GM13977 (cell line): ENCODE results near the gene LAPTM5.

ENCODE experiments used
- DNase-seq: peaks from one replicate; pipeline ENCODE4 v3.0.0; 2012; ENCODE audit warnings: low spot score
- in situ Hi-C: fragments of 300-500 bp; cut with MboI; formaldehyde crosslinking; loops from one replicate; pipeline ENCODE4 v1.12.0; 2022; ENCODE audit warnings: low sequenced_read_pairs, low pct_unique_long_range_greater_than_20kb, mixed read lengths, inconsistent platforms; ENCODE audit not compliant: unreplicated experiment
- TF ChIP-seq, protein P1 (sequence below): IDR thresholded peaks from 2 replicates; pipeline ENCODE4 v1.5.1; 2012; ENCODE audit warnings: mild to moderate bottlenecking, control low read depth; ENCODE audit not compliant: insufficient read depth; ENCODE audit errors: extremely low read depth, missing control alignments

The LAPTM5 gene

DNA sequence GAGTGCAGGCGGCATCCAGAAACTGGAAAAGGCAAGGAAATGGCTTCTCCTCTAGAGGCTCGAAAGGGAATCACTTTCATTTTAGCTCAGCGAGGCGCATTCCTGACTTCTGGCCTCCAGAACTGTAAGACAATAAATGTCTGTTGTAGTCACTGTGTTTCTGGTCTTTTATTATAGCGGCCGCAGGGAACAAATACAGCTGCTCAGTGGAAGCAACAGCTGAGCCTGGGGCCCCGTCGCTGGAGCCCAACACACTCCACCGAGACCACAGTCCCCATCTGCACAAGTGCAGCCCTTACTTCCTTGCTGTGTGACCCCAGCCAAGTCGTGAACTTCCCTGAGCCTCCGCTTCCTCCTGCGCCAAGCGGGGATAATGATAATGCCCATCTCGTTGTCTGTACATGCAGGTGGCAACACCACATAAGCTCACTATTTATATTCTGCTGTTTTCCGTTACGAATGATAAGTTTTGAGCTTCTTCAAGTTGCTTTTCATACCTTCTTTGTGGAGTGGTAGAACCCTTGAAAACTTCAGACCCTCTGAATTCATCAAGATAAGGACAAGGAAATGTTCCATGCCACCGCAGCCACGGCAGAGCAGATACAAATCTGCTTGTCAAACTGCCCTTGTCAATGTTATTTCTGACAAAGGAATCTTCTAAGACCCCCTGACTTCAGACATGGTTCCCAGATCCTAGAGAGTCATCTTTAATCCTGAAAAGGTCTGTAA, 3.2 kb upstream of the LAPTM5 start:
- DNase-seq, result no peak
- TF ChIP-seq, protein P1, sequence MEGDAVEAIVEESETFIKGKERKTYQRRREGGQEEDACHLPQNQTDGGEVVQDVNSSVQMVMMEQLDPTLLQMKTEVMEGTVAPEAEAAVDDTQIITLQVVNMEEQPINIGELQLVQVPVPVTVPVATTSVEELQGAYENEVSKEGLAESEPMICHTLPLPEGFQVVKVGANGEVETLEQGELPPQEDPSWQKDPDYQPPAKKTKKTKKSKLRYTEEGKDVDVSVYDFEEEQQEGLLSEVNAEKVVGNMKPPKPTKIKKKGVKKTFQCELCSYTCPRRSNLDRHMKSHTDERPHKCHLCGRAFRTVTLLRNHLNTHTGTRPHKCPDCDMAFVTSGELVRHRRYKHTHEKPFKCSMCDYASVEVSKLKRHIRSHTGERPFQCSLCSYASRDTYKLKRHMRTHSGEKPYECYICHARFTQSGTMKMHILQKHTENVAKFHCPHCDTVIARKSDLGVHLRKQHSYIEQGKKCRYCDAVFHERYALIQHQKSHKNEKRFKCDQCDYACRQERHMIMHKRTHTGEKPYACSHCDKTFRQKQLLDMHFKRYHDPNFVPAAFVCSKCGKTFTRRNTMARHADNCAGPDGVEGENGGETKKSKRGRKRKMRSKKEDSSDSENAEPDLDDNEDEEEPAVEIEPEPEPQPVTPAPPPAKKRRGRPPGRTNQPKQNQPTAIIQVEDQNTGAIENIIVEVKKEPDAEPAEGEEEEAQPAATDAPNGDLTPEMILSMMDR, result no peak
- in situ Hi-C loops, result no loop called here

DNA sequence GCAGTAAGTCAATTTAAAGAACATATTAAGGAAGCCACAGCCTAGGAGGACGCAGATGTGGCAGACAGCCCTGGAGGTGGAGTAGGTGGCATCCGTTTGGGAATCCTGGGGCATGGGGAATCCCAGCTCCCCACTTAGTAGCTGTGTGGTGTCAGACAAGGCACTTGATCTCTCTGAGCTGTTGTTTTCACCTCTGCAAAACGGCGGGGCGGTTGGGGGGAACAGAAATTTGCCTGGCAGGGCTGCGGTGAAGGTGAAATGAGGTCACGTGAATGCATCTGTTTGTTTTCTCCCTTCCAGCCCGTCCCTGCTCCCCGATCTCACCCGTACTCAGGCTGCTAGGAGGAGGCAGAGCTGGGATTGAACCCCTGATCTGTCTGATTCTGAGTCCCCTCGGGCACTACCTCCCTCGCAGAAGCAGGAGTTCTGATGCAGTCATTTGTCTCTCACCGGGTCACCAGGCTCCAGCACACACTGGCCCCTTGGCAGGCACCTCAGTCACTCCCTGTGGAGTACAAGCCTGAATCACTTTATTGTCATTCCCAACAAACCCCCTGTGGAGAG, 2.2 kb upstream of the LAPTM5 start:
- in situ Hi-C loops, result no loop called here
- no peak for DNase-seq
- TF ChIP-seq, protein P1, result no peak

DNA sequence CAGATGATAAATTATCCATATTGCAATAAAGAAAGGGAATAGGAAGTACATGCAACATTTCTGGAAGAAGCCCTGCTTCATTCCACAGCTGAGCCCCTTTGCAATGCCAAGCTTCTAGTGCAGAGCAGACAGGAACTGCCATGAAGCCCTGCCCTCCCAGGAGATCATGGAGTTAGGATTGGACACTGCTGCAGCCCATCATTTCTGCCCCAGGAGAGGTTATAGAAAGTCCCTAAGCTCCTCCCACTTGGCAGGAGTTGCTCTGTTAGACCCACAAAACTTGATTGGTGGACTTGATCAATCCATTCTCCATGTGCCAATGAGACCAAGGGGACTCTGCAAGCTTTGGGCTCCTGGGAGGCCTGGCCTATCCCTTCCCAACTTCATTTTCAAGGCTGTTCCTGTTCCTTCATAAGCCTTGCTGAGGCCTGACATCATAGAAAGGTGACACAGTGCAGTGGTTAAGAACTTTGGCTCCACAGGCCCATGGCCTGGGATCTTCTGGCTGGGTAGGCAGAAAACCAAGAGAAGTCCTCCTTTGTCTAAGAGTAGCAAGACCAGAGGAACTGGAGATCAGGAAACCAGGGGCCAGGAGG, 1.3 kb upstream of the LAPTM5 start:
- peak; percentile 68 for DNase-seq
- in situ Hi-C loops, result no loop called here
- TF ChIP-seq, protein P1, result no peak

DNA sequence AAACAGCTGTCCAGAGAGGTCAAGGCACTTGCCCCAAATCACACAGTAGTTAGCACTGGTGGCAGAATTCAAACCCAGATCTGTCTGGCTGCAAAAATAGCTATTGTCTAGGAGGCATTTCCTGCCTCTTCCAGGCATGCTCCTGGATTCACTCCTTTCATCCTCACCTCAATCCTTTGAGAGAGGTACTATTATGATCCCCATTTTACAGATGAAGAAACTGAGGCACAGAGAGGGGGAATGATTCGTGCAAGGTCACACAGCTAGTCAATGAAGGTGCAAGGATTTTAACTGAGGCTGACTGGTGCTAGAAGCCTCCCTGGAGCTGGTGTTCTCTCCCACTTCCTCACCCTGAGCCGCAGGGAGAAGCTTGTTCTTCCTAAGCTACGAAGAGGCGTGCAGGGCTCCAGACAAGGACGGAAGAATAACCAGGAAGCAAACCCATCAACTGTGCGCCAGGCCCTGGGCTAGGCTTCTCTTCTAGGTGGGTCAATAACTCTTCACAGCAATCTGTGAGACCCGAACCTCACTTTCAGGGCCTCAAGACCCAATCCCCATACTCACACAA, 631 bp upstream of the LAPTM5 start:
- in situ Hi-C loops, result no loop called here
- TF ChIP-seq, protein P1, result no peak
- no peak for DNase-seq

DNA sequence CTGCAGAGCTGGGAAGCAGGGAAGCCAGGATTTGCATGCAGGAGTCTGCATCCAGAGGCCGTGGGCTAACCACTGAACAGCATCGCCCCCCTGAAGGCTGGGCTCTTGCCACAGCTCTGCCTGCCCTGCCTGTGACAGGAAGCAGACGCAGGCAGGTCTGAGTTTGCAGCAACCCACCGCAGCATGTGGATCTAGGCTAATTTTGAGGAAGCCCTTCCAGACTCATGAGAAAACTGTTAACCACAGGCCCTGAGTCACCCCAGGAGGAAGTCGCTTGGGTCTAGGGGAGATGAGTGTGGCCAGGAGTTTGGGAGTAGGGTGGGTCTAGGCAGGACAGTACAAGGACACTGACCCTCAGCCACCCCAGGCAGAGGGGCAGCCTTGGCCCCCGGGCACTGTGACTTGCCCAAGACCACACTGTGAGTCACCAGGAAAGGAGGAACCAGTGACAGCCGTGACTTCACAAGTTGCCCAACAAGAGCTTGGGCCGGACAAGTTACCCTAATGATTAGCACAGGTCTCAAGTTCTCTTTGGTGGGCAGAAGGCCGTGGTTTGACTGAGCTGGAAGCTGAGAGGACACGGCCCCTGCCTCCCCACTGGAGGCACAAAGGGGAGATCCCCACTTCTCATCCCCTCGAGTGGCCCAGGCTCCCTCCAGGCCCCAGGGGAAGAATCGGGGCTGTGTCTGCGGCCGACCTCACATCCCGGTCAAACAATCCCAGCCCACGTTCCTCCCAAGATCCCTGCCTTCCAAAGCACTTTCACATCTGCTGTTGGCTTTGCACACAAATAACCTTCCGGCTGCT, 826 bp downstream of the LAPTM5 start:
- no peak for DNase-seq
- TF ChIP-seq, protein P1, result no peak
- in situ Hi-C loops, result no loop called here

DNA sequence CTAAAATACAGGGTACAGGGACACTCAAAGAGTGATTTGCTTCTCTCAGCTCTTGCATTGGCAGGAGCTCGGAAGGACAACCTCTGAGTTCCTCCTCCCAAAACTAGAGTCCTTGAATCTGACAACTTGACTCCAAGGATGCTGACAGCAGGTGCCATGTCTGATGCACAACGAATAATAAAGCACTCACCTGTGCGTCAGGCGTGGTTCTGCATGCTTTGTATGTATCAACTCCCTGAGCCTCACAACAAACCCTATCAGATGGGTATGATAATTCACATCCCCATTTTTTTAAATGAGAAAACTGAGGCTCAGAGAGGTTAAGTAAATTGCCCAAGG, 1.4 kb downstream of the LAPTM5 start:
- no peak for DNase-seq
- TF ChIP-seq, protein P1, result no peak
- in situ Hi-C loops, result no loop called here
